Measurements from ENCODE around the gene YEATS4. TPM values are rescaled to one million over a fixed set of nuclear protein-coding genes. Genes with fewer than 3 reads are reported as not detected.
A peak's percentile ranks its signal among the peaks of the same experiment; 100 is the strongest.

Gene YEATS4
- total and polyA plus RNA-seq, 9 of the 15 experiments (the other 6 are each of a cell fraction or from before 2014, with no cell fraction given) = 25.9 to 92.2 (median 49.2) TPM

DNA sequence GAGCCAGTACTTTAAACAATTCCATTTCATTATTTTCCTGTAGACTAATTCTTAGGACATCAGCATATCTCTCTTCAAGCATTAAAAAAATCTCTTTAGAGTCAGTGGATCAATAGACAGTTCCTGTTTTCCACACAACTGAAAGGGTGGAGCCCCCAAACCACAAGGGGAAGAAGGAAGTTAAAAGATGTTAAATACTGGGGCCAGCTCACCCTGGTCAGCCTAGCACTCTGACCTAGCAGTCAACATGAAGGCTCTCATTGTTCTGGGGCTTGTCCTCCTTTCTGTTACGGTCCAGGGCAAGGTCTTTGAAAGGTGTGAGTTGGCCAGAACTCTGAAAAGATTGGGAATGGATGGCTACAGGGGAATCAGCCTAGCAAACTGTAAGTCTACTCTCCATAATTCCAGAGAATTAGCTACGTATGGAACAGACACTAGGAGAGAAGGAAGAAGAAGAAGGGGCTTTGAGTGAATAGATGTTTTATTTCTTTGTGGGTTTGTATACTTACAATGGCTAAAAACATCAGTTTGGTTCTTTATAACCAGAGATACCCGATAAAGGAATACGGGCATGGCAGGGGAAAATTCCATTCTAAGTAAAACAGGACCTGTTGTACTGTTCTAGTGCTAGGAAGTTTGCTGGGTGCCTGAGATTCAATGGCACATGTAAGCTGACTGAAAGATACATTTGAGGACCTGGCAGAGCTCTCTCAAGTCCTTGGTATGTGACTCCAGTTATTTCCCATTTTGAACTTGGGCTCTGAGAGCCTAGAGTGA is 11.2 kb upstream of the YEATS4 start, which contains the start of gene LYZ:
TSS of gene LYZ (plus strand) at position 220 of the 777 bp plus-strand sequence. CDS start at position 248, 28 bp downstream.
- H3K4me3 ChIP-seq = peak within 1 kb of the TSS; percentile 20
- H3K79me2 ChIP-seq (ENCODE audit: control insufficient read depth, insufficient read depth, low read length) = no peaks in the 10 kb centered on the region
- WGBS (ENCODE audit: insufficient coverage, low coverage, missing lambda C conversion rate) = 38% methylated on average over 4 of the region's 4 CpGs
- peak within 1 kb of the TSS; percentile 47 for H3K4me2 ChIP-seq (ENCODE audit: insufficient read depth, low read length)
- BruUV-seq (replicated peaks) = TSS peak; percentile 71
- no peaks in the 10 kb centered on the region for H3K9me1 ChIP-seq (ENCODE audit: control insufficient read depth, insufficient read depth, low read length)
- H3K27me3 ChIP-seq (ENCODE audit: control insufficient read depth in 2 of 2, insufficient read depth in 2 of 2, low read length in 2 of 2) = no peaks in the 10 kb centered on the region
- CTCF ChIA-PET (ENCODE audit: low intra/inter-chr PET ratio) = no interaction called here
- intact Hi-C loops (cut with micrococcal nuclease) (loop anchor here (2.0 kb wide), 1 partner anchor 58 kb away; no protein-coding TSS in a partner anchor), in situ Hi-C loops (cut with MboI) (no loop called here)
- peak in 2 of 4 experiments; percentile 46 to 63 for DNase-seq (ENCODE audit: extremely low read depth in 1 of 4, low spot score in 3 of 4)
- peaks cover 4 to 10% of the 10 kb centered on the region in 2 experiments; a peak in 4 of 5 replicates for H3K4me1 ChIP-seq (replicated peaks in 1 of 2; ENCODE audit: control insufficient read depth in 2 of 2, insufficient read depth in 2 of 2, low read length in 2 of 2)
- FAIRE-seq = peak; percentile 77
- H3K9ac ChIP-seq (ENCODE audit: insufficient read depth in 1 of 2, low read depth in 2 of 2, low read length in 2 of 2) = peak within 1 kb of the TSS; percentile 43 to 74; a peak in 3 of 4 replicates
- H2AFZ ChIP-seq (ENCODE audit: low read depth, low read length) = peak within 1 kb of the TSS; percentile 93
- H3K9me3 ChIP-seq (replicated peaks; ENCODE audit: control insufficient read depth, insufficient read depth, low read depth, low read length) = no peaks in the 10 kb centered on the region
- ATAC-seq = peak; percentile 90
- POLR2A ChIA-PET = interaction anchor here (1.0 to 2.1 kb wide), 4 partner anchors 9 to 19 kb away, joined by 3 to 11 read pairs (median 5); no protein-coding TSS in a partner anchor
- no peaks in the 10 kb centered on the region for H4K20me1 ChIP-seq (replicated peaks; ENCODE audit: control insufficient read depth, insufficient read depth, low read length)
- H3K36me3 ChIP-seq (ENCODE audit: control insufficient read depth, insufficient read depth, low read length) = no peaks in the 10 kb centered on the region
- peak within 1 kb of the TSS; percentile 63 for H3K27ac ChIP-seq (ENCODE audit: extremely low read depth, low read depth, low read length)
- TF ChIP-seq GTF2E2 (tag; IDR thresholded peaks at IDR 0.05) (0 out of 2 replicates have a peak, but pooled peaks have one; percentile 32), ZNF354B (CRISPR knock-in tag; IDR thresholded peaks at IDR 0.05) (no peak), MEF2D (tag; conservative IDR thresholded peaks at IDR 0.05; ENCODE audit: low read depth) (no peak), FOXA3 (CRISPR knock-in tag; conservative IDR thresholded peaks at IDR 0.05 in 1 of 2, IDR thresholded peaks at IDR 0.05 in 1 of 2) (no peak), RCOR1 (IDR thresholded peaks at IDR 0.05; ENCODE audit: borderline replicate concordance in 1 of 2, low read depth in 2 of 2, low read length in 2 of 2) (0 out of 4 replicates have a peak, but pooled peaks of 1 of the 2 experiments have one; percentile 51), POLR3G (IDR thresholded peaks at IDR 0.05; ENCODE audit: extremely low read depth, insufficient read length, insufficient replicate concordance) (no peak), SMARCC2 (IDR thresholded peaks at IDR 0.05; ENCODE audit: low read depth) (no peak), EP300 (IDR thresholded peaks at IDR 0.05; ENCODE audit: low read length) (0 out of 2 replicates have a peak, but pooled peaks have one; percentile 7), MAZ (CRISPR knock-in tag; conservative IDR thresholded peaks at IDR 0.05 in 1 of 2, IDR thresholded peaks at IDR 0.05 in 1 of 2) (peak in 1 of 2 experiments; percentile 36; a peak in 1 of 4 replicates), ZNF766 (CRISPR knock-in tag; conservative IDR thresholded peaks at IDR 0.05) (0 out of 2 replicates have a peak, but pooled peaks have one; percentile 36), SAP30 (IDR thresholded peaks at IDR 0.05; ENCODE audit: borderline replicate concordance, insufficient read depth, low read depth, low read length, poor library complexity, severe bottlenecking) (no peak), ZNF263 (CRISPR knock-in tag; IDR thresholded peaks at IDR 0.05; ENCODE audit: borderline replicate concordance) (no peak)
- TF ChIP-seq, protein P1, sequence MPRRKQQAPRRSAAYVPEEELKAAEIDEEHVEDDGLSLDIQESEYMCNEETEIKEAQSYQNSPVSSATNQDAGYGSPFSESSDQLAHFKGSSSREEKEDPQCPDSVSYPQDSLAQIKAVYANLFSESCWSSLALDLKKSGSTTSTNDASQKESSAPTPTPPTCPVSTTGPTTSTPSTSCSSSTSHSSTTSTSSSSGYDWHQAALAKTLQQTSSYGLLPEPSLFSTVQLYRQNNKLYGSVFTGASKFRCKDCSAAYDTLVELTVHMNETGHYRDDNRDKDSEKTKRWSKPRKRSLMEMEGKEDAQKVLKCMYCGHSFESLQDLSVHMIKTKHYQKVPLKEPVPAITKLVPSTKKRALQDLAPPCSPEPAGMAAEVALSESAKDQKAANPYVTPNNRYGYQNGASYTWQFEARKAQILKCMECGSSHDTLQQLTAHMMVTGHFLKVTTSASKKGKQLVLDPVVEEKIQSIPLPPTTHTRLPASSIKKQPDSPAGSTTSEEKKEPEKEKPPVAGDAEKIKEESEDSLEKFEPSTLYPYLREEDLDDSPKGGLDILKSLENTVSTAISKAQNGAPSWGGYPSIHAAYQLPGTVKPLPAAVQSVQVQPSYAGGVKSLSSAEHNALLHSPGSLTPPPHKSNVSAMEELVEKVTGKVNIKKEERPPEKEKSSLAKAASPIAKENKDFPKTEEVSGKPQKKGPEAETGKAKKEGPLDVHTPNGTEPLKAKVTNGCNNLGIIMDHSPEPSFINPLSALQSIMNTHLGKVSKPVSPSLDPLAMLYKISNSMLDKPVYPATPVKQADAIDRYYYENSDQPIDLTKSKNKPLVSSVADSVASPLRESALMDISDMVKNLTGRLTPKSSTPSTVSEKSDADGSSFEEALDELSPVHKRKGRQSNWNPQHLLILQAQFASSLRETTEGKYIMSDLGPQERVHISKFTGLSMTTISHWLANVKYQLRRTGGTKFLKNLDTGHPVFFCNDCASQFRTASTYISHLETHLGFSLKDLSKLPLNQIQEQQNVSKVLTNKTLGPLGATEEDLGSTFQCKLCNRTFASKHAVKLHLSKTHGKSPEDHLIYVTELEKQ (CRISPR knock-in tag; IDR thresholded peaks at IDR 0.05) = no peak
- TF ChIP-seq, protein P2, sequence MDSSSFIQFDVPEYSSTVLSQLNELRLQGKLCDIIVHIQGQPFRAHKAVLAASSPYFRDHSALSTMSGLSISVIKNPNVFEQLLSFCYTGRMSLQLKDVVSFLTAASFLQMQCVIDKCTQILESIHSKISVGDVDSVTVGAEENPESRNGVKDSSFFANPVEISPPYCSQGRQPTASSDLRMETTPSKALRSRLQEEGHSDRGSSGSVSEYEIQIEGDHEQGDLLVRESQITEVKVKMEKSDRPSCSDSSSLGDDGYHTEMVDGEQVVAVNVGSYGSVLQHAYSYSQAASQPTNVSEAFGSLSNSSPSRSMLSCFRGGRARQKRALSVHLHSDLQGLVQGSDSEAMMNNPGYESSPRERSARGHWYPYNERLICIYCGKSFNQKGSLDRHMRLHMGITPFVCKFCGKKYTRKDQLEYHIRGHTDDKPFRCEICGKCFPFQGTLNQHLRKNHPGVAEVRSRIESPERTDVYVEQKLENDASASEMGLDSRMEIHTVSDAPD (CRISPR knock-in tag; IDR thresholded peaks at IDR 0.05) = no peak
